RWPE1 (cell line): Measurements from ENCODE around the gene CCND2.

Experiments used
- CTCF ChIA-PET: fragments of 350-600 bp; sonication (Branson Sonifier 250); formaldehyde crosslinking; extraction: SDS; loops from one replicate; lab custom pipeline; 2021; lab: Yijun Ruan, JAX
- POLR2A ChIA-PET: fragments of 400-600 bp; formaldehyde crosslinking; extraction: SDS; loops from one replicate; lab custom pipeline; 2020; ENCODE audit warnings: antibody characterized with exemption; ENCODE audit not compliant: low non-redundant PET; lab: Yijun Ruan, JAX
- DNase-seq: peaks from one replicate; pipeline ENCODE4 v3.0.0; 2012; ENCODE audit warnings: low spot score
- H3K27ac ChIP-seq: fragments of 450-650 bp; 2 replicates; pipeline ENCODE4 v1.5.1; 2017
- TF ChIP-seq, protein P1 (sequence below): fragments of 450-650 bp; conservative IDR thresholded peaks from 2 replicates; pipeline ENCODE4 v1.5.1; 2017; ENCODE audit warnings: low read depth, mild to moderate bottlenecking

The CCND2 gene

DNA sequence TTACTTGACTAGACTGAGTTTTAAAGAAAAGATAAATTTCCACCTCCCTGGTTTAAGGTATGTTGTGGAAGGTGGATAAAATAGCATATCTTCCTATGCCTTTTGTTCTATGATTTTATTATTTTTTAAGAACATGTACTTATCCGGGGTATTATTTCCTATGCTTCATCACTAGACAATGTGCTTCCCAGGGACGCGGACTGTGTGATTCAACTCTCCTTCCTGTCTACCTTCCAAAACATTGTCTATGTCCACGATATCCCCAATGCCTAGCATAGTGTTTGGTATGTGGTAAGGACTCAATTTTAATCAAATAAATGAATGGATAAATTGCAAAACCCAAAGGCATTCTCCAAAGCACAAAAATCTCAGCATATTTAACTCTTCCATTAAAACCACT, 8.3 kb upstream of the CCND2 start:
- TF ChIP-seq, protein P1, sequence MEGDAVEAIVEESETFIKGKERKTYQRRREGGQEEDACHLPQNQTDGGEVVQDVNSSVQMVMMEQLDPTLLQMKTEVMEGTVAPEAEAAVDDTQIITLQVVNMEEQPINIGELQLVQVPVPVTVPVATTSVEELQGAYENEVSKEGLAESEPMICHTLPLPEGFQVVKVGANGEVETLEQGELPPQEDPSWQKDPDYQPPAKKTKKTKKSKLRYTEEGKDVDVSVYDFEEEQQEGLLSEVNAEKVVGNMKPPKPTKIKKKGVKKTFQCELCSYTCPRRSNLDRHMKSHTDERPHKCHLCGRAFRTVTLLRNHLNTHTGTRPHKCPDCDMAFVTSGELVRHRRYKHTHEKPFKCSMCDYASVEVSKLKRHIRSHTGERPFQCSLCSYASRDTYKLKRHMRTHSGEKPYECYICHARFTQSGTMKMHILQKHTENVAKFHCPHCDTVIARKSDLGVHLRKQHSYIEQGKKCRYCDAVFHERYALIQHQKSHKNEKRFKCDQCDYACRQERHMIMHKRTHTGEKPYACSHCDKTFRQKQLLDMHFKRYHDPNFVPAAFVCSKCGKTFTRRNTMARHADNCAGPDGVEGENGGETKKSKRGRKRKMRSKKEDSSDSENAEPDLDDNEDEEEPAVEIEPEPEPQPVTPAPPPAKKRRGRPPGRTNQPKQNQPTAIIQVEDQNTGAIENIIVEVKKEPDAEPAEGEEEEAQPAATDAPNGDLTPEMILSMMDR, result no peak
- H3K27ac ChIP-seq, result no peak overlapping the region
- no peak for DNase-seq
- ChIA-PET CTCF (interaction anchor here (0.5 kb wide), 1 partner anchor 380 kb away, joined by 3 read pairs; no protein-coding TSS in a partner anchor), POLR2A (no interaction called here)

DNA sequence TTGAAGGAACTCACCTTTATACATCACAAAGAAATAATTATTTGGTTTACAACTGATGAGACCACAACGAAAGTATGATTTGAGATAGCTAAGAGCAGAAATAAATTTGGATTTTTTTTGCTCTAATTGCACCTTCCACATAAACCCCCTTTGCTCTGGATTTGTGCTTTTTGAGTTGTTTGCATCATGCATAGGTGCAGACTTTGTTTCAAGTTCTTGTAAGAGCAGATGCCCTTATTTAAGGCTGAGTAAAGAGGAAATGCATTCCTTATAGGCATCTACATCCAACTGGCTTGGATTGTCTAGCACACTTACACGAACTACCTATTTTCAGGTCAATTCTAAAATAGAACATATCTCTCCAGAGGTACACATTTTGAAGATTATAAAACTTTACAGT, 6.6 kb upstream of the CCND2 start:
- H3K27ac ChIP-seq, result no peak overlapping the region
- ChIA-PET POLR2A (no interaction called here), CTCF (interaction anchor here (0.7 kb wide), 1 partner anchor 266 kb away, joined by 5 read pairs; no protein-coding TSS in a partner anchor)
- no peak for DNase-seq
- TF ChIP-seq, protein P1, result no peak

DNA sequence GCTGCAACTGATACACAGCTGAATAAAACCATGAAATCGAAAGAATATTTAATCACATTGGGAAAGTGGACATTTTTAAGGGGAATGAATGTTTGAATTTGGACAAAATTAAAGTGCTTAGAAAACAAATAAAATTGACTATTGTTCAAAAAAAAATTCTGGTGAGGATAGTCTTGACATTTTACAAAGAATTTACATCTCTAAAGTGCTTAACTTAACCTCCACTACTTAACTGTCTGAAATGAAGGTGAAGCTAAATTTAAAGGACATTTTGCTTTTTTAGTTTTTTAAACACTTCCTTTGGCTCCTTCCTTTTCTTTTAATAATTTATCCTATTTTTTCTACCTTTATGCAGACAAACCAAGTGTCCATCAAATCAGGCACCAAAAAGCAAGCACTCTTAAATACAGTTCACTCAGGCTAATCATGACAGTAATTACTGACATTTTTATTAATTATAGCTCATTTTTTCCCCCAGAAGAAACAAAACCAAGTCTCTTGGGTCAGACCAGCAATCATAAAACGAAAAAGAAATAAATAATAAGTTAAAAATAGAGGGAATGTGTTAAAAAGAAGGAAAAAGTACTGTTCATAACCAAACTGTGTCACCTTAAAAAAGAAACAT, 5.7 kb upstream of the CCND2 start:
- H3K27ac ChIP-seq, result no peak overlapping the region
- DNase-seq, result no peak
- TF ChIP-seq, protein P1, result no peak
- CTCF ChIA-PET, result interaction anchor here (0.5 to 1.0 kb wide), 3 partner anchors 9 to 358 kb away, joined by 3 read pairs; no protein-coding TSS in a partner anchor
- POLR2A ChIA-PET, result no interaction called here

DNA sequence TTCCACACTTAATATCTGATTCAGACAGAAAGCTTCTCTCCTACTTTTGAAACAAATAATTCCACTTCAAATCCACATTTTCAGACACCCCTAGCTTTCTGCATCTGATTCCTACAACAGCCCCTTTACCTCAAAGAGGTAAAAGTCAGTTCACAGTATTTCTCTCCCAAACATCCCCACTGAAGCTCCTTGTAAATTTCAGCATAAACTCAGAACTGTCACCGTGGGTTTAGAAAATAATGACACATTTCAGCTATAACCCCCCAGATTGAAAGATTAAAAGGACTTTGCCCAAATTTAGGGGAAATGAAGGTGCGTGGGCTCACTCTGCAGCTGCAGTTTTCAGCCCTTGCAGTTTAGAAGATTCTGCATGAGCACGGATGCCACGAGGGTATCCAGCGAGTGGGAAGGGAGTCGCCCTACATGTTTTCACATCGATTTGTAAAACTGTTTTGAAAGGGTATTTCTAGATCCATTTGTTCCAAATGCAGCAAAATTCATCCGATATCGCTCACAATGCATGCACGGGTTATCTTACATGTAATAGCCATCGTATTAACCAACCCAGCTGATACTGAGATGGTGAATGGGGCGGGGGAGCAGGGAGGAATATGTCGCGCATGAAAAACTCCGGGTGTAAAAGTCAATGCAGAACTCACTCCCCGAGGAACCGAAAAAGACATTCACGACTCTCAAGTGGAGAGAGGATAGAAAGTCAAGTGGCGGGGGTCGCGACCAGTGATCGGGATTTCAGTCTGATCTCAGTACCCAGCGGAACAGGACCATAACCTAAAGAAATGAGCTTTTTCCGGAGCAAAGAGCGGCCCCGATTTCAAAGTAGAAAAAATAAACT, 5.0 kb upstream of the CCND2 start:
- TF ChIP-seq, protein P1, result no peak
- CTCF ChIA-PET, result interaction anchor here (0.5 to 1.0 kb wide), 3 partner anchors 8 to 286 kb away, joined by 3 to 5 read pairs (median 3); no protein-coding TSS in a partner anchor
- POLR2A ChIA-PET, result no interaction called here
- no peak for DNase-seq
- H3K27ac ChIP-seq, result no peak overlapping the region

DNA sequence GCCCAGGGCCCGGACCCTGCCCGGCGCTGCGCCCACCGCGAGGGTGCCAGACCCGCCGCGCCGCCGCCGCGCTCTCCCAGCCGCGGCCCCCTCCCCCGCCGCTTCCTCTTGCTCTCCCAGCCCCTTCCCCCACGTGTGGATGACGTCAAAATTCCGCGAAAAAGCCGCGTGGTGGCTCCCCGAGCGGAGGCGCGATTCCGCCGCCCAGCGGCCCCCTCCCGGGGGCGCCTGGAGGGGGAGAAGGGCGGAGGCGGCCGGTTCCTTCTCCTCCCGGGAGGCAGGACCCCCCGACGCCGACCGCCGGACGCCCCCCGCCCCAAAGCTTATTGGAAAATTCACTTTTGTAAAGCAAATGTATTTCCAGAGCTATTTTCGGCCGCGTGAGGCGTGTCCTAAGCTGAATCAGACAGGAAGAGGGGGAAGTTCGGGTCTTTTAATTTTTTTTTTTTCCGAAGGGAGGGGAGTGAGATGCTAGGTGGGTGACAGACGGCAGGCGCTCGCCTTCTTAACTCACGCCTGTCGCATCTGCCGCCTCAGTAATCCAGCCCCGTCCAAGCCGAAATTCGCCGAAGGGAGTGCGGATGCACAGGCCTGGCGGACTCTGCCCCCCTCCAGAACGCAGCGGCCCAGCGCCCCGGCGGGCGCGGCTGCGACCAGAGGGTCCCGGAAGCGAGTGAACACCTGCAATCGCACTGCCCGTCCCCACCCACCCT, 4.1 kb upstream of the CCND2 start:
- TF ChIP-seq, protein P1, result no peak
- peak; percentile 54 for DNase-seq
- no peak overlapping the region for H3K27ac ChIP-seq
- ChIA-PET POLR2A (no interaction called here), CTCF (interaction anchor here (0.6 to 0.7 kb wide), 2 partner anchors 28 to 463 kb away, joined by 3 to 4 read pairs; no protein-coding TSS in a partner anchor)
